GM12878 (cell line): ENCODE data around the gene TAX1BP3.

Experiments used
- CEBPZ ChIP-seq: fragments of 150-350 bp; IDR thresholded peaks from 2 replicates; pipeline ENCODE4 v1.6.1; 2016; ENCODE audit warnings: low read depth, low read length
- CHD2 ChIP-seq: IDR thresholded peaks from 2 replicates; pipeline ENCODE4 v1.6.1; 2011; ENCODE audit warnings: low read depth, low read length, improper control_type of control experiment, borderline replicate concordance
- CTCF ChIP-seq, 3 experiments: IDR thresholded peaks in 2 of 3; conservative IDR thresholded peaks in 1 of 3; 2 replicates each; pipeline ENCODE4 v1.5.1; 2011; ENCODE audit warnings: low read depth in 3 of 3, low read length in 3 of 3, mild to moderate bottlenecking in 3 of 3, control low read depth in 2 of 3, moderate library complexity in 2 of 3, inconsistent platforms in 1 of 3, mixed read lengths in 1 of 3; ENCODE audit not compliant: control insufficient read depth in 2 of 3, insufficient read depth in 1 of 3; ENCODE audit errors: extremely low read depth in 1 of 3
- EP300 ChIP-seq, 2 experiments: fragments of 150-350 bp in 1 of 2; IDR thresholded peaks; 2 replicates each; pipeline ENCODE4 v1.6.1; 2011 to 2012; ENCODE audit warnings: low read depth in 2 of 2, low read length in 2 of 2, borderline replicate concordance in 1 of 2, improper control_type of control experiment in 1 of 2, inconsistent platforms in 1 of 2; ENCODE audit not compliant: control insufficient read depth in 1 of 2
- FOXK2 ChIP-seq: fragments of 450-650 bp; IDR thresholded peaks from 2 replicates; pipeline ENCODE4 v1.6.1; 2017; ENCODE audit warnings: mild to moderate bottlenecking, moderate library complexity
- HDAC6 ChIP-seq: fragments of 200-600 bp; sonication (generic); IDR thresholded peaks from one replicate; pipeline ENCODE4 v1.8.0; 2017; ENCODE audit warnings: antibody characterized with exemption; ENCODE audit not compliant: unreplicated experiment
- MEF2A ChIP-seq: IDR thresholded peaks from 2 replicates; pipeline ENCODE4 v1.6.1; 2011; ENCODE audit warnings: low read depth, mild to moderate bottlenecking, low read length, moderate library complexity; ENCODE audit not compliant: insufficient read depth
- MXI1 ChIP-seq: fragments of 150-350 bp; IDR thresholded peaks from 2 replicates; pipeline ENCODE4 v1.6.1; 2011; ENCODE audit warnings: low read depth, mild to moderate bottlenecking, inconsistent platforms, low read length, improper control_type of control experiment
- POLR2A ChIP-seq: IDR thresholded peaks from 2 replicates; pipeline ENCODE4 v1.6.1; 2011; ENCODE audit warnings: low read depth, mild to moderate bottlenecking, low read length
- SREBF2 ChIP-seq: IDR thresholded peaks from 2 replicates; pipeline ENCODE4 v1.6.1; 2012; ENCODE audit warnings: mild to moderate bottlenecking, low read length

GRCh38 chr17:3632287-3632686, 36.1 kb downstream of the TAX1BP3 start:
- no peak for TF ChIP-seq CEBPZ
- TF ChIP-seq CTCF (IDR thresholded peaks at IDR 0.05 in 2 of 3, conservative IDR thresholded peaks at IDR 0.05 in 1 of 3; ENCODE audit: control insufficient read depth in 2 of 3, extremely low read depth in 1 of 3, insufficient read depth in 1 of 3, low read depth in 3 of 3, low read length in 3 of 3), result no peak
- TF ChIP-seq MEF2A, result no peak
- TF ChIP-seq POLR2A, result no peak
- TF ChIP-seq FOXK2, result no peak
- no peak for TF ChIP-seq EP300 (IDR thresholded peaks at IDR 0.05; ENCODE audit: borderline replicate concordance in 1 of 2, control insufficient read depth in 1 of 2, low read depth in 2 of 2, low read length in 2 of 2)
- TF ChIP-seq HDAC6, result no peak
- no peak for TF ChIP-seq SREBF2
- no peak for TF ChIP-seq MXI1
- TF ChIP-seq CHD2, result no peak
